GM18868 (cell line): ENCODE data around the gene MFN2.

Experiments
- ATAC-seq: cut with Tn5 transposase; IDR thresholded peaks from one replicate; pipeline ENCODE4 v1.9.1; 2021; ENCODE audit warnings: mild to moderate bottlenecking, moderate library complexity; ENCODE audit not compliant: unreplicated experiment

MFN2 gene

DNA sequence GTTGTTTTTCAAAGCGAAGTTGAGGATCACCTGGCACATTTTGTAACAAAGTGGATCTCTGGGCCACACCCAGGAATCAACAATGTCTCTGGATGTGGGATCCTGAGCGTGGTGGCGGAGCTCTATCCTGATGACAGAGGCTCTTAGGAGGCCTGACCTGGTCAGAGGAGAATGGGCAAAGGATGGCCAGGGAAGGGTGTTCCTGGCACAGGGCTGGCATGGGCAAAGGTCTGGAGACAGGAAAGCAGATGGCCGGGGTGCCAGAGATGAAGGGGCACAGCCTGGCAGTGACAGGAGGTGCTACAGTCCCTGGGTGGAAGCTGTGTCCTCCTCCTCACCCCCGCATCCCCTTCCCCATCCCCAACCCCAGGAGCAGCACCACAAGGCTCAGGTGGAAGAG lies 20.0 kb upstream of the MFN2 start:
- no peak for ATAC-seq

- ATAC-seq: no peak
Observed at GRCh38 chr1:11960715-11961114, 19.5 kb upstream of the MFN2 start.

- ATAC-seq: no peak
Observed at GRCh38 chr1:11961230-11961629, 19.0 kb upstream of the MFN2 start.

GRCh38 chr1:11963622-11964021 lies 16.6 kb upstream of the MFN2 start:
- no peak for ATAC-seq

DNA sequence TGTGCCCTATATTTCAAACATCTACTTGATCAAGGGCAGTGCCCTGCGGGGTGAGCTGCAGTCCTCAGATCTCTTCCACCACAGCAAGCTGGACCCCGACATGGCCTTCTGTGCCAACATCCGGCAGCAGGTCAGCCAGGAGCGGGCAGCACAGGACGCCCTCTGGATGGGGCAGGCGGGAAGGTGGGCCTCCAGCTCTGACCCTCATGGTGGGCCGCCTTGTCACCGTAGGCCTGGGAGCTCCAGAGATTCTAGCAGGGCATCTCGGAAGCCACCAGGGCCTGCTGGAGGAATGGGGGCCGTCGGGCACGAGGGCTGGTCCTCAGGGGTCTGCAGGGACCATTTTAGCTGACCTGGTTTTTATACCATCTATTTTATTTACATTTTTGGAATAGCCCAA lies 15.6 kb upstream of the MFN2 start:
- no peak for ATAC-seq

GRCh38 chr1:11967028-11967547 lies 13.2 kb upstream of the MFN2 start:
- no peak for ATAC-seq

DNA sequence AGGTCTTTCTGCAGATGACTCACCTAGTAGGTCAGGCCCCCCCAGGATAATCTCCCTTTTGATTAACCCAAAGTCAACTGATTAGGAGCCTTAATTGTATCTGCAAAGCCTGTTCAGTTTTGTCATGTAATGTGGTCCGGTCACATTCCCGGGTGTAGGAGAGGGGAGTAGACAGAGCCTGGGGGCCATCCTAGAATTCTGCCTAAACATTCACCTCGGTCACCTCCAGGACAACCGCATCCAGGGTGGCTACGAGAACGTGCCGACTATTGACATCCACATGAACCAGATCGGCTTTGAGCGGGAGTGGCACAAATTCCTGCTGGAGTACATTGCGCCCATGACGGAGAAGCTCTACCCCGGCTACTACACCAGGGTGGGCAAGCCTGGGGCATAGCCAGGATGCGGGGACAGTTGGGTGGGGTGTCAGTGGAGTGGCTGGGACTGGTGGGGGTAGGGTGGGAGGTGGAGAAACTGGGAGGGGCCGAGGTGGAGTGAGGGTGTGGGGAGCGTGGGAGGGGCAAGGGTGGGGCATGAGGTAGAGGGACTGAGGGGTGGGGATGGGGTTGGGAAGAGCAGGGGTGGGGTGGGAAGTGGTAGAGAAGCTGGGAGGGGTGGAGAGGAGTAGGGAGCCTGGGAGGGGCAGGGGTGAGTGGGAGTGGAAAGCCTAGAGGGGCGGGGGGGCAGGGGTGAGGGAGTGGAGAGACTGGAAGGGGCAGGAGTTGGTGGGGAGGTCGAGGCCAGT lies 9.6 kb upstream of the MFN2 start:
- ATAC-seq: no peak

- no peak for ATAC-seq
Observed at GRCh38 chr1:11977625-11978024, 2.6 kb upstream of the MFN2 start.

GRCh38 chr1:11978301-11978700 lies 1.9 kb upstream of the MFN2 start:
- no peak for ATAC-seq

DNA sequence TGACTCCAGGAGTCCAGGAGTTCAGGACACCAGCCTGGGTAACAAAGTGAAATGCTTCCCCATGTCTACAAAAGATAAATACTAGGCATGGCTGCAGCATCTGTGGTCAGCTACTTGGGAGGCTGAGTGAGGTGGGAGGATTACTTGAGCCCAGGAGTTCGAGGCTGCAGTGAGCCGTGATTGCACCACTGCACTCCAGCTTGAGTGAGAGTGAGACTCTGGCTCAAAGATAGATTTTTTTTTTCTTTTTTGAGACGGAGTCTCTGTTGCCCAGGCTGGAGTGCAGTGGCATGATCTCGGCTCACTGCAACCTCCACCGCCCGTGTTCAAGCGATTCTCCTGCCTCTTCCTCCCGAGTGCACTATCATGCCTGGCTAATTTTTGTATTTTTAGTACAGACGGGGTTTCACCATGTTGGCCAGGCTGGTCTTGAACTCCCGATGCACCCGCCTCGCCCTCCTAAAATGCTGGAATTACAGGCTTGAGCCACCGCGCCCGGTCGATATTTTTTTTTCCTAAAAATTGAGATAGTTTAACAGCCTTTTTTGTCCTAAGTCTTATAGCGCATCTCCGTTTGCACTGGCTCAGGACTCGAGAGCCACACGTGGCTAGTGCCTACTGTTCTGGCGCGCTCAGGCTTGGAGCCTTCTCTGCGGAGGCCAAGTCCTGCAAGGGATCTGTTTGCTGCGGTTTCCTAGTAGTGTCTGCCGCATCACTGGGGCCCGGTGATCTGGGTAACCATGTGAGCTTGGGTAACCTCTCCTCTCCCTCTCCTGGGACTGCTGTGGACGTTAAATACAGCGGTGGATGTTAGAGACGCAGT lies 1.0 kb upstream of the MFN2 start:
- no peak for ATAC-seq

DNA sequence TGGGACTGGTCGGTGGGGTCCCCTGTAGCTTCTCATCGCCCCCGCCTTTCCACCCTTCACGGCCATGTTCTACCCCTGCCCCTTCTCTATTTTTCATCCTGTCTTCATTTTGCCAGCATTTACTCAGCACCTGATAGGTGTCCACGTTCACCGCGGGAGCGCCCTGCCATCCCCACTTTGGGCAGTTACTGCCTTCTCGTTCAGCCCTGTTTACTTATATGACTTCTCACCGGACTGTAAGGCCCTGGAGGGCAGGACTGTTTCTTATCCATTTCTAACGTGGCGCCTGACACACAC lies 380 bp downstream of the MFN2 start:
- ATAC-seq: no peak

GRCh38 chr1:11981378-11982009 lies 1.2 kb downstream of the MFN2 start:
- no peak for ATAC-seq

- ATAC-seq: no peak
Observed at GRCh38 chr1:11982010-11982392, 1.8 kb downstream of the MFN2 start.

DNA sequence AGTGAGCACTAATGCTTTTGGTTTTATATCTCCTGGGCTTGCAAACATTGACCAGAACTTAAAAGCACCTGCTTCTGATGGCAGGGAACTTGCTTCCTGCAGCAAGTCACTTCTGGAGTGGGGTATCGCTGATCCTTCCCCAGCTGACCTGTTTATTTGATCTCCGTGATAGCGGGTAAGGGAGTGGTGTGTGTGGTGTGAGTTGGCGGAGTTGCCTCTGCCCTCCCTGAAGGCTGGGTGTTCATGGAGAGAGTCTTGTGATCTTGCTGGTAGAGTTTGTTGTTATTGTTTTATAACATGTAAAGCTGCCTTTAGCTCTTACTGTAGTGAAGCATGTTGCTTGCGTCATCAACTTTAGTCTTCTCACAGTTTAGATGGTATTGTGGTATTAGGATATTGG lies 3.9 kb downstream of the MFN2 start:
- no peak for ATAC-seq

DNA sequence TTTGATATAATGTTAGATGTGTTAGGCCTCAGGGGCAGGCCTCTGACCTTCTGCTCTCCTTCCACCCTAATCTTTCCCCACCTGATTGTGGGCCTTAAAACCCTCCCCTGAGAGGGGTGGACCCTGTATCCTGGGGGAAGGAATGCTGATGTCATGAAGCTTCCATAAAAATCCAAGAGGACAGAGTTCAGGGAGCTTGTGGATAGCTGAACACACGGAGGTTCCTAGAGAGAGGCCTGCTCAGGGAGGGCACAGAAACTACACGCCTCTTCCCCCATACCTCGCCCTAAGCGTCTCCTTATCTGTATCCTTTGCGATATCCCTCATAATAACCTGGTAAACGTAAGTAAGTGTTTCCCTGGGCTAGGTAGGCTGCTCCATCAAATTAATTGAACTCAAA lies 4.3 kb downstream of the MFN2 start:
- ATAC-seq: no peak

DNA sequence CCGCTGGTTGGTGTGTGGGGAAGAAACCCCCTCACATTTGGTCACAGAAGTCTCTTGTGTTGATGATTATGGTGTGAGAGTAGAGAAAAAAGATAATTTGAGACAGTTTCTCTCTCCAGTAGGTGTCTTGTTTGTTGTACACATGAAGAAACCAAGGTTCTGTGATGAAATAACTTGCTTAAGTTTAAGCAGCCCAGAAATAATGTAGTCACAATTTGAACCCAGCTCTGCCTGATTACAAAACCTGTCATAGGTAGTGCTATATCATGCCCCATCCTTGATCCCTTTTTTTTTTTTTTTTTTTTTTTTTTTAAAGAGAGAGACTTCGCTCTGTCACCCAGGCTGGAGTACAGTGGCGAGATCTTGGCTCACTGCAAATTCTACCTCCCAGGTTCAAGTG lies 4.9 kb downstream of the MFN2 start:
- no peak for ATAC-seq

DNA sequence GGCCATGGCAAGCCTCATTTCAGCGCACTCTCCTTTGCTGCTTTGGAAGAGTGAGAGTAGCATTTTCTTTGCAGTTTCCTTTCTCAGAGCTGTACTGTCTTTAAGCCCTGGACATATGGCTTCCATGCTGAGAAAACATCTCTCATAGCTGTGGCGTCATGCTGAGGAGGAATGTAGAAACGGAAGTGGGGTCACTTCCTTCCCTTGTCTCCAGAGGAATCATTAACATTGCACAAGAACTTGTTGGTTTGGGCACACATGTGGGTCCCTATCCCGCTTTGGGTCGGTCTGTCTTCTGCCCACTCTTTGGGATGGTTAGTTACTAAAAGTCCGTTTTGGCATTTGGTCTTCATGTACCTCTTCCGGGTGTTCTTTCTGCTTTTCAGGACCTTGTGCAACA lies 5.6 kb downstream of the MFN2 start:
- ATAC-seq: no peak

GRCh38 chr1:11989669-11990068 lies 9.4 kb downstream of the MFN2 start:
- ATAC-seq: no peak

- no peak for ATAC-seq
Observed at GRCh38 chr1:11990303-11991032, 10.2 kb downstream of the MFN2 start.

GRCh38 chr1:11991969-11992676 lies 11.9 kb downstream of the MFN2 start:
- no peak for ATAC-seq
